ENCODE results near the gene STXBP6.

- TF ChIP-seq CTCF (IDR thresholded peaks at IDR 0.05; ENCODE audit: insufficient read depth, low read length) (no peak), POLR2AphosphoS5 (IDR thresholded peaks at IDR 0.05; ENCODE audit: low read depth) (no peak), GABPA (IDR thresholded peaks at IDR 0.05; ENCODE audit: low read depth) (no peak)
Observed at GRCh38 chr14:24815543-24815942, 234.4 kb downstream of the STXBP6 start.
